ENCODE data around the gene DNAAF9. TPM values are rescaled to one million over a fixed set of nuclear protein-coding genes. Genes with fewer than 3 reads are reported as not detected.
"Not testable (repeated sequence)": the region's sequence is repeated elsewhere in the genome, so short reads cannot be mapped to it uniquely, and the experiment has no call there.

The DNAAF9 gene
- total RNA-seq, 1 donor from 2014 or later: 18.6 TPM

- no peak overlapping the region for H3K27ac Mint-ChIP-seq (ENCODE audit: unreplicated experiment)
- Histone ChIP-seq H3K4me3 (ENCODE audit: insufficient read depth, low read depth, low read length) (no peak overlapping the region), H3K4me1 (ENCODE audit: insufficient read depth, low read length) (no peaks in the 10 kb centered on the region), H3K27ac (ENCODE audit: low read depth, low read length) (no peak overlapping the region), H2AFZ (ENCODE audit: low read depth, low read length) (no peak overlapping the region), H3K4me2 (ENCODE audit: low read length) (no peak overlapping the region), H3K27me3 (ENCODE audit: insufficient read depth, low read length) (no peaks in the 10 kb centered on the region), H4K20me1 (ENCODE audit: insufficient read depth, low read length) (no peaks in the 10 kb centered on the region), H3K79me2 (ENCODE audit: insufficient read depth, low read length) (no peaks in the 10 kb centered on the region), H3K9ac (ENCODE audit: low read length) (no peak overlapping the region), H3K9me3 (ENCODE audit: insufficient read depth, low read depth, low read length) (no peaks in the 10 kb centered on the region), H3K36me3 (ENCODE audit: insufficient read depth, low read length) (no peaks in the 10 kb centered on the region)
- DNase-seq (ENCODE audit: low read depth) (peak; percentile 53), FAIRE-seq (no peak)
- no peaks in the 10 kb centered on the region for H3K9me3 Mint-ChIP-seq (ENCODE audit: unreplicated experiment)
- no peak for TF ChIP-seq CTCF (IDR thresholded peaks at IDR 0.05; ENCODE audit: insufficient read depth, low read depth, low read length)
- no peak for TF ChIP-seq EZH2 (IDR thresholded peaks at IDR 0.05; ENCODE audit: insufficient read depth, low read length)
- no peaks in the 10 kb centered on the region for H3K36me3 Mint-ChIP-seq (ENCODE audit: low read depth, unreplicated experiment)
- peaks cover 2% of the 10 kb centered on the region for H3K4me1 Mint-ChIP-seq (ENCODE audit: low read depth, unreplicated experiment)
- H3K4me3 Mint-ChIP-seq (ENCODE audit: unreplicated experiment): no peak overlapping the region
- H3K27me3 Mint-ChIP-seq (ENCODE audit: low read depth, unreplicated experiment): peaks cover 5% of the 10 kb centered on the region
Observed at GRCh38 chr20:3430376-3431069, 23.1 kb upstream of the DNAAF9 start.

- FAIRE-seq; H3K79me2 ChIP-seq (ENCODE audit: insufficient read depth, low read length): not testable (repeated sequence)
Observed at GRCh38 chr20:3426766-3427165, 19.3 kb upstream of the DNAAF9 start.

GRCh38 chr20:3423126-3423525 is 15.7 kb upstream of the DNAAF9 start:
- H3K4me1 ChIP-seq (ENCODE audit: insufficient read depth, low read length): no peaks in the 10 kb centered on the region
- Mint-ChIP-seq H3K9me3 (ENCODE audit: unreplicated experiment) (no peaks in the 10 kb centered on the region), H3K27ac (ENCODE audit: unreplicated experiment) (no peak overlapping the region), H3K4me3 (ENCODE audit: unreplicated experiment) (no peak overlapping the region), H3K4me1 (ENCODE audit: low read depth, unreplicated experiment) (no peaks in the 10 kb centered on the region), H3K36me3 (ENCODE audit: low read depth, unreplicated experiment) (no peaks in the 10 kb centered on the region), H3K27me3 (ENCODE audit: low read depth, unreplicated experiment) (peaks cover 1% of the 10 kb centered on the region)
- H3K9ac ChIP-seq (ENCODE audit: low read length): no peak overlapping the region
- H3K27ac ChIP-seq (ENCODE audit: low read depth, low read length): no peak overlapping the region
- no peak overlapping the region for H3K4me3 ChIP-seq (ENCODE audit: insufficient read depth, low read depth, low read length)
- no peaks in the 10 kb centered on the region for H4K20me1 ChIP-seq (ENCODE audit: insufficient read depth, low read length)
- FAIRE-seq (no peak), DNase-seq (ENCODE audit: low read depth) (no peak)
- no peaks in the 10 kb centered on the region for H3K79me2 ChIP-seq (ENCODE audit: insufficient read depth, low read length)
- no peak overlapping the region for H3K4me2 ChIP-seq (ENCODE audit: low read length)
- H3K36me3 ChIP-seq (ENCODE audit: insufficient read depth, low read length): no peaks in the 10 kb centered on the region
- H2AFZ ChIP-seq (ENCODE audit: low read depth, low read length): no peak overlapping the region
- H3K9me3 ChIP-seq (ENCODE audit: insufficient read depth, low read depth, low read length): no peaks in the 10 kb centered on the region
- H3K27me3 ChIP-seq (ENCODE audit: insufficient read depth, low read length): no peaks in the 10 kb centered on the region
- TF ChIP-seq EZH2 (IDR thresholded peaks at IDR 0.05; ENCODE audit: insufficient read depth, low read length): no peak
- TF ChIP-seq CTCF (IDR thresholded peaks at IDR 0.05; ENCODE audit: insufficient read depth, low read depth, low read length): no peak

More at GRCh38 chr20:3426766-3427165, 19.3 kb upstream of the DNAAF9 start:
- H3K27ac Mint-ChIP-seq (ENCODE audit: unreplicated experiment); H3K9me3 Mint-ChIP-seq (ENCODE audit: unreplicated experiment); H3K4me2 ChIP-seq (ENCODE audit: low read length); H3K36me3 Mint-ChIP-seq (ENCODE audit: low read depth, unreplicated experiment); DNase-seq (ENCODE audit: low read depth); H2AFZ ChIP-seq (ENCODE audit: low read depth, low read length); H3K4me1 Mint-ChIP-seq (ENCODE audit: low read depth, unreplicated experiment); H3K27me3 Mint-ChIP-seq (ENCODE audit: low read depth, unreplicated experiment); H3K36me3 ChIP-seq (ENCODE audit: insufficient read depth, low read length); H3K4me3 Mint-ChIP-seq (ENCODE audit: unreplicated experiment); H4K20me1 ChIP-seq (ENCODE audit: insufficient read depth, low read length); H3K9ac ChIP-seq (ENCODE audit: low read length); H3K27me3 ChIP-seq (ENCODE audit: insufficient read depth, low read length); H3K4me3 ChIP-seq (ENCODE audit: insufficient read depth, low read depth, low read length); H3K27ac ChIP-seq (ENCODE audit: low read depth, low read length); H3K4me1 ChIP-seq (ENCODE audit: insufficient read depth, low read length); H3K9me3 ChIP-seq (ENCODE audit: insufficient read depth, low read depth, low read length): not testable (repeated sequence)
